ENCODE data around the gene WWC2. TPM values are rescaled to one million over a fixed set of nuclear protein-coding genes. Genes with fewer than 3 reads are reported as not detected.

The WWC2 gene
- total and polyA plus RNA-seq, 2 experiments from 2014 or later, result 33.2 to 48.3 TPM

- H3F3A ChIP-seq (ENCODE audit: insufficient read depth), result no peaks in the 10 kb centered on the region
- TF ChIP-seq EZH2 (IDR thresholded peaks at IDR 0.05; ENCODE audit: insufficient read depth, poor library complexity, severe bottlenecking), result no peak
- no peak for TF ChIP-seq EZH2phosphoT487 (IDR thresholded peaks at IDR 0.05; ENCODE audit: insufficient read depth, low read depth)
- no peaks in the 10 kb centered on the region for H3K27me3 ChIP-seq (replicated peaks; ENCODE audit: insufficient read depth)
- in situ Hi-C loops (cut with MboI), result no loop called here
- H3K4me3 ChIP-seq, result no peak overlapping the region
- H3K4me2 ChIP-seq (ENCODE audit: unreplicated experiment), result no peak overlapping the region
- H3K9me3 ChIP-seq (ENCODE audit: low read depth), result no peaks in the 10 kb centered on the region
- H3K36me3 ChIP-seq (ENCODE audit: low read depth), result peaks cover 30% of the 10 kb centered on the region
- H4K20me1 ChIP-seq (ENCODE audit: insufficient read depth), result no peaks in the 10 kb centered on the region
- no peak overlapping the region for H3K9ac ChIP-seq
- H3K4me1 ChIP-seq (ENCODE audit: insufficient read depth), result no peaks in the 10 kb centered on the region
- no peak for DNase-seq
- H3K27ac ChIP-seq, result no peak overlapping the region
- no peak overlapping the region for H2AFZ ChIP-seq
- H3K79me2 ChIP-seq (ENCODE audit: insufficient read depth), result peaks cover 92% of the 10 kb centered on the region
- H3K9me2 ChIP-seq (ENCODE audit: insufficient read depth), result no peaks in the 10 kb centered on the region
- WGBS, 2 experiments (ENCODE audit: low coverage in 1 of 2, low lambda C conversion rate in 2 of 2, missing lambda C conversion rate in 2 of 2), result 80 to 82% methylated on average over 2 of the region's 2 CpGs
Measured at GRCh38 chr4:183213996-183214395, 114.9 kb downstream of the WWC2 start.

DNA sequence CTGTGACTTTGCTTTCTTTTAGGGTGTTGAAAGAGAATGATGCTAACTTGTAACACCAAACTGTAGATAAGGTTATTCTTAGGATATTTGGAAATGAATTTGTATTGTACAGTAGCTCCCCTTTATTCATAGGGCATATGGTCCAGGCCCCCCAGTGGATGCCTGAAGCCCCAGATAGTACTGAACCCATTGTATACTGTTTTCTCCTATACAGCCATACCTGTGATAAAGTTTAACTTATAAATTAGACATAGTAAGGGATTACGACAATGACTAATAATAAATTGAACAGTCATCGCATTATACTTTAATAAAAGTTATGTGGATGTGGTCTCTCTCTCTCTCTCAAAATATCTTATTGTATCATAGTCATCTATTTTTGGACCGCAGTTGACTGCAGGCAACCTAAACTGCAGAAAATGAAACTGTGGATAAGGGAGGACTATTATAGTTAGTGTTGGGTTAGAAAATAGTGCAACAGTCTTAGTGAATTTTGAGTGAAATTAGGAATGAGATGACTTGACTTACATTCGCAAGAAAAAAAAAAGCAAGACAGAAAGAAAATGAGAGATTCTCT lies 115.9 kb downstream of the WWC2 start:
- Histone ChIP-seq H3K27me3 (replicated peaks; ENCODE audit: insufficient read depth) (no peaks in the 10 kb centered on the region), H3K4me1 (ENCODE audit: insufficient read depth) (peaks cover 5% of the 10 kb centered on the region; the same call in 1 of the 2 replicates), H3K4me2 (ENCODE audit: unreplicated experiment) (no peak overlapping the region), H3F3A (ENCODE audit: insufficient read depth) (no peaks in the 10 kb centered on the region), H4K20me1 (ENCODE audit: insufficient read depth) (no peaks in the 10 kb centered on the region), H3K79me2 (ENCODE audit: insufficient read depth) (peaks cover 91% of the 10 kb centered on the region), H3K9me3 (ENCODE audit: low read depth) (no peaks in the 10 kb centered on the region), H3K4me3 (no peak overlapping the region), H3K9ac (no peak overlapping the region), H2AFZ (no peak overlapping the region), H3K36me3 (ENCODE audit: low read depth) (peaks cover 32% of the 10 kb centered on the region), H3K27ac (no peak overlapping the region), H3K9me2 (ENCODE audit: insufficient read depth) (no peaks in the 10 kb centered on the region)
- whole genome bisulfite sequencing, 2 experiments (ENCODE audit: low coverage in 1 of 2, low lambda C conversion rate in 2 of 2, missing lambda C conversion rate in 2 of 2), result 99% methylated on average over 4 of the region's 4 CpGs
- no peak for TF ChIP-seq EZH2 (IDR thresholded peaks at IDR 0.05; ENCODE audit: insufficient read depth, poor library complexity, severe bottlenecking)
- TF ChIP-seq EZH2phosphoT487 (IDR thresholded peaks at IDR 0.05; ENCODE audit: insufficient read depth, low read depth), result no peak
- DNase-seq, result no peak
- in situ Hi-C loops (cut with MboI), result no loop called here

DNA sequence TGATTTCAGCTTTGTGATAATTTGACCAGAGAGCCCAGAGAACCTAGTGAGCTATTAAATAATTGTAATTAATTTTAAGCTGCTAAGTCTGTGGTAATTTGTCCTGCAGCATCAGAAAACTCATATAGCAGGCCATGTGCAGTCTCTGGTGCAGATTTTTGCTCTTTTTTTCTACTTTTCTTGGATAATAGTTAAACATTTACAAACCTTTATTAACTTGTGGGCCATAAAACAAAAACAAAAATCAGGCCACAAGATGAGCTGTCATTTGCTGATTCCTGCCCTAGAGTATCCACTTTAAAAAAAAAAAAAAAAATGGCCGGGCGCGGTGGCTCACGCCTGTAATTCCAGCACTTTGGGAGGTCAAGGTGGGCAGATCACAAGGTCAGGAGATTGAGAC lies 121.2 kb downstream of the WWC2 start:
- Histone ChIP-seq H3K4me1 (ENCODE audit: insufficient read depth) (peaks cover 5% of the 10 kb centered on the region; the same call in 1 of the 2 replicates), H3K9me2 (ENCODE audit: insufficient read depth) (no peaks in the 10 kb centered on the region), H3K9me3 (ENCODE audit: low read depth) (no peaks in the 10 kb centered on the region), H3K79me2 (ENCODE audit: insufficient read depth) (peaks cover 69% of the 10 kb centered on the region), H2AFZ (no peak overlapping the region), H4K20me1 (ENCODE audit: insufficient read depth) (no peaks in the 10 kb centered on the region), H3K4me2 (ENCODE audit: unreplicated experiment) (no peak overlapping the region), H3K27me3 (replicated peaks; ENCODE audit: insufficient read depth) (no peaks in the 10 kb centered on the region), H3K9ac (no peak overlapping the region), H3K27ac (no peak overlapping the region), H3F3A (ENCODE audit: insufficient read depth) (no peaks in the 10 kb centered on the region), H3K4me3 (no peak overlapping the region), H3K36me3 (ENCODE audit: low read depth) (peaks cover 24% of the 10 kb centered on the region)
- DNase-seq, result no peak
- TF ChIP-seq EZH2 (IDR thresholded peaks at IDR 0.05; ENCODE audit: insufficient read depth, poor library complexity, severe bottlenecking), result no peak
- no peak for TF ChIP-seq EZH2phosphoT487 (IDR thresholded peaks at IDR 0.05; ENCODE audit: insufficient read depth, low read depth)
- WGBS, 2 experiments (ENCODE audit: low coverage in 1 of 2, low lambda C conversion rate in 2 of 2, missing lambda C conversion rate in 2 of 2), result 98 to 100% methylated on average over 4 of the region's 4 CpGs
- in situ Hi-C loops (cut with MboI), result no loop called here

DNA sequence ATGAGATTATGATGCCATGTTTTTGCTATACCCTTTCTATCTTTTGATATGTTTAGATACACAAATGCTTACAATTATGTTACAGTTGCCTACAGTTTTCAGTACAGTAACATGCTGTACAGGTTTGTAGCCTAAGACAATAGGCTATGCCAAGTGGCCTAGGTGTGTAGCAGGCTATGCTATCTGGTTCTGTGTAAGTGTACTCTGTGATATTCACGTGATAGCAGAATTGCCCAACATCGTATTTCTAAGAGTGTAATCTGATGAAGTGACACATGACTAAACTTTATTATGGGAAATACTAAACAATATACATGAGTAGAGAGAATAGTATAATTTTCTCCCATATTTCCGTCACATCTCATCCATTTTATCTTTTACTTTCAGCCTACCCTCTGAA lies 124.0 kb downstream of the WWC2 start:
- TF ChIP-seq EZH2phosphoT487 (IDR thresholded peaks at IDR 0.05; ENCODE audit: insufficient read depth, low read depth) (no peak), EZH2 (IDR thresholded peaks at IDR 0.05; ENCODE audit: insufficient read depth, poor library complexity, severe bottlenecking) (no peak)
- no peaks in the 10 kb centered on the region for H3K9me2 ChIP-seq (ENCODE audit: insufficient read depth)
- H3K4me3 ChIP-seq, result no peak overlapping the region
- H3K27ac ChIP-seq, result no peak overlapping the region
- no peak overlapping the region for H3K4me2 ChIP-seq (ENCODE audit: unreplicated experiment)
- H3K9me3 ChIP-seq (ENCODE audit: low read depth), result no peaks in the 10 kb centered on the region
- H3F3A ChIP-seq (ENCODE audit: insufficient read depth), result no peaks in the 10 kb centered on the region
- H3K27me3 ChIP-seq (replicated peaks; ENCODE audit: insufficient read depth), result no peaks in the 10 kb centered on the region
- peaks cover 5% of the 10 kb centered on the region; the same call in 1 of the 2 replicates for H3K4me1 ChIP-seq (ENCODE audit: insufficient read depth)
- H3K79me2 ChIP-seq (ENCODE audit: insufficient read depth), result peaks cover 57% of the 10 kb centered on the region; the same call in 1 of the 2 replicates
- peaks cover 47% of the 10 kb centered on the region for H3K36me3 ChIP-seq (ENCODE audit: low read depth)
- no peak overlapping the region for H3K9ac ChIP-seq
- WGBS, 2 experiments (ENCODE audit: low coverage in 1 of 2, low lambda C conversion rate in 2 of 2, missing lambda C conversion rate in 2 of 2), result 98 to 99% methylated on average over 3 of the region's 3 CpGs
- H2AFZ ChIP-seq, result no peak overlapping the region
- no peaks in the 10 kb centered on the region for H4K20me1 ChIP-seq (ENCODE audit: insufficient read depth)
- DNase-seq, result no peak
- in situ Hi-C loops (cut with MboI), result no loop called here
